GM18907 (cell line): ENCODE data around the gene TCP11L2.

ENCODE experiments used
- ATAC-seq: cut with Tn5 transposase; IDR thresholded peaks from one replicate; pipeline ENCODE4 v1.9.1; 2021; ENCODE audit warnings: mild to moderate bottlenecking, moderate library complexity; ENCODE audit not compliant: unreplicated experiment

TCP11L2 gene

DNA sequence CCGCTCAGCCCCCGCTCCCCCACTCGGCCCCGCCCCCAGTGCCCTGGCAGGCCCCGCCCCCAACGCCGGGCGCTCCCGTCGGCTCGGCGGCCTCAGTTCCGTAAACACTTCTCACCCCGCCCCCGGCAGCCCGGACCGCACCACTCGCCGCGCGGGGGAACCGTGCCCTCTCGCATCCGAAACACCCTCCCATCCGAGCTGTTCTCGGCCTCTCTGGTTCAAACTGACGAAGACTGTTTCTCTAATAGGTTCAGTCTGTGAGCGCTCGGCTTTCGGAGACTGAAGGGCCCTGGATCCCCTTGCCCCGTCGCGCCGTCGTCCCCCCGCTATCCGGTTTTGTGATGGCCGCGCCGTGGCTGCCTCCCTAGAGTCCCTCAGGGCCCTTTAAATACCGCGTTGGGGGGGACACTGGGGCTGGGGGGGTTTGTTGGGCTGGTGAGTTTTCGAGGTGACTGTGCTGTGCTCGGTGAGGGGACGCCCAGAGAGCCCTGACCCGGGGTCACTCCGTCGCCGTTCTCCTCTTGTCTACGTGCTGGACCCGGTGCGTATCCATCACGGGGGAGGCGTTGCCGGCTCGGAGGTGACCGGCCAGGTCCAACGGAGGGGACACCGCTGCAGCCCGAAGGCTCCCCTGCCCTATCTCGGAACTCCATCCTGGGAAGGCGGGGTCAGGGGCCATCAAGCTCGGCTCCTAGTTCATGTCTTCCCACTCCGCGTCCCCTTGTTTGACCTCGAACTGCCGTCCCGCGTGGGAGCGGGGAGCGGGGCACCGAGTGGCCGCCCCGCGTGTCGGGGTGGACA, at the start of gene TCP11L2:
TSS of gene TCP11L2 (plus strand) at position 333 of the 801 bp plus-strand sequence. CDS start 8,343 bp downstream, outside the sequence.
- peak; percentile 80 for ATAC-seq

DNA sequence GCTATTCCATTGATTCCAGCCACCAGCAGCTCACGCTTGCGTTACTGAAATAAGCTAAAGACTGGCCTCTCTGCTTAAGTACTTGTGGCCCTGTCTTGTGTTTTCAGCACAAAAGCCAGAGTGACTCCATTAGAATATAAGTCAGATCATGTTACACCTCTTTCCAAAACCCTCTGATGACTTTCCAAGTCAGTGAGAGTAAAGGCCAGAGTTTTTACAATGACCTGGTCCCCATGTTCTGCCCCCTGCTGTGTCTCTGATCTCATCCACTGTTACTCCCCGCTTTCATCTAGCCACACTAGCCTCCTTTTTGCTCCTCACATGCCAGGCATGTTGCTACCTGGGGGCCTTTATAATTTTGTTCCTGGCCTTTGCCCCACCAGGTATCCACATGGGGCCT, 47.8 kb upstream of the TCP11L2 start:
- no peak for ATAC-seq

- ATAC-seq: no peak
Measured at GRCh38 chr12:106255493-106255892, 47.0 kb upstream of the TCP11L2 start.

- ATAC-seq: no peak
Measured at GRCh38 chr12:106255952-106256351, 46.6 kb upstream of the TCP11L2 start.

- no peak for ATAC-seq
Measured at GRCh38 chr12:106256524-106256923, 46.0 kb upstream of the TCP11L2 start.

DNA sequence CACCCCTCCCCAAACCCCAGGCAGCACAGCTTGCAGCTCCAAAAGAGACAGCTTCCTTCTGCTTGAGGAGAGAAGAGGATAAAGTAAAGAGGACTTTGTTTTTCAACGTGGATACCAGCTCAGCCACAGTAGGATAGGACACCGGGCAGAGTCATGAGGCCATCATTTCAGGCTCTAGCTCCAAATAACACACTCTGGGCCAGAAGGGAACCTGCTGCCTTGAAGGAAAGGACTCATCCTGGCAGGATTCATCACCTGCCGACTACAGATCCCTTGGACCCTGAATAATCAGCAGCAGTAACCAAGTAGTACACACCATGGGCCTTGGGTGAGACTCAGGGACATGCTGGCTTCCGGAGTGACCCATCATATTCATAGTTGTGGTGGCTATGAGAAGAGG, 44.3 kb upstream of the TCP11L2 start:
- ATAC-seq: no peak

GRCh38 chr12:106258935-106259334, 43.6 kb upstream of the TCP11L2 start:
- no peak for ATAC-seq

DNA sequence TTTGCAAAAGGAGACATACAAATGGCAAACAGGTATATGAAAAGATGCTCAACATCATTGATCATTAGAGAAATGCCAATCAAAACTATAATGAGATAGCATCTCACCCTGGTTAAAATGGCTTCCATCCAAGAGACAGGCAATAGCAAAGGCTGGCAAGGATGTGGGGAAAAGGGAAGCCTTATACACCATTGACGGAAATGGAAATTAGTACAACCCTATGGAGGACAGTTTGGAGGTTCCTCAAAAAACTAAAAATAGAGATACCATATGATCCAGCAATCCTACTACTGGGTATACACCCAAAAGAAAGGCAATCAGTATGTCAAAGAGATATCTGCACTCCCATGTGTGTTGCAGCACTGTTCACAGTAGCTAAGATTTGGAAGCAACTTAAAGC, 37.4 kb upstream of the TCP11L2 start:
- ATAC-seq: no peak

GRCh38 chr12:106267535-106267934, 35.0 kb upstream of the TCP11L2 start:
- no peak for ATAC-seq

DNA sequence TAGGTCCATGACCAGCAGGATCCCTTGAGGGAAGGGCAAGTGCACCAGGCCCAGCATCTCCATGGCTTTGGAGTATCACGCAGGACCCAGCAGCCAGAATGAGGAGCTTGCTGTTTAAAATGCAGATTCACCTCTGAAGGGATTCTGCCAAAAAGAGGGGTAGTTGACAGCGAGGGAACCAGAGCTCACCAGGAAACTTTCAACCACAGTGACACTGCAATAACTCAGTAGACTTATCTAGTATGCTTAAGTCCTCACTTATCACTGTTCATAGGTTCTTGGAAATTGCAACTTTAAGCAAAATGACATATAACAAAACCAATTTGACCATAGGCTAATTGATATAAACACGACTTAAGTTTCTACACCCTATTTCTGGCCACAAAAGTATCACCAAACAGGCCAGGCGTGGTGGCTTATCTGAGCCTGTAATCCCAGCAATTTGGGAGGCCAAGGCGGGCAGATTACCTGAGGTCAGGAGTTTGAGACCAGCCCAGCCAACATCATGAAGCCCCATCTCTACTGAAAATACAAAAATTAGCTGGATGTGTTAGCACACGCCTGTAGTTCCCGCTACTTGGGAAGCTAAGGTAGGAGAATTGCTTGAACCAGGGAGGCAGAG, 33.3 kb upstream of the TCP11L2 start:
- ATAC-seq: no peak

GRCh38 chr12:106271575-106272505, 30.7 kb upstream of the TCP11L2 start:
- no peak for ATAC-seq

- ATAC-seq: no peak
Measured at GRCh38 chr12:106273491-106273890, 29.0 kb upstream of the TCP11L2 start.

GRCh38 chr12:106274012-106274411, 28.5 kb upstream of the TCP11L2 start:
- no peak for ATAC-seq

GRCh38 chr12:106274575-106275121, 27.9 kb upstream of the TCP11L2 start:
- ATAC-seq: no peak

- no peak for ATAC-seq
Measured at GRCh38 chr12:106275458-106275857, 27.1 kb upstream of the TCP11L2 start.

GRCh38 chr12:106276032-106276740, 26.3 kb upstream of the TCP11L2 start:
- ATAC-seq: peak; percentile 88

- ATAC-seq: no peak
Measured at GRCh38 chr12:106280106-106280505, 22.4 kb upstream of the TCP11L2 start.

DNA sequence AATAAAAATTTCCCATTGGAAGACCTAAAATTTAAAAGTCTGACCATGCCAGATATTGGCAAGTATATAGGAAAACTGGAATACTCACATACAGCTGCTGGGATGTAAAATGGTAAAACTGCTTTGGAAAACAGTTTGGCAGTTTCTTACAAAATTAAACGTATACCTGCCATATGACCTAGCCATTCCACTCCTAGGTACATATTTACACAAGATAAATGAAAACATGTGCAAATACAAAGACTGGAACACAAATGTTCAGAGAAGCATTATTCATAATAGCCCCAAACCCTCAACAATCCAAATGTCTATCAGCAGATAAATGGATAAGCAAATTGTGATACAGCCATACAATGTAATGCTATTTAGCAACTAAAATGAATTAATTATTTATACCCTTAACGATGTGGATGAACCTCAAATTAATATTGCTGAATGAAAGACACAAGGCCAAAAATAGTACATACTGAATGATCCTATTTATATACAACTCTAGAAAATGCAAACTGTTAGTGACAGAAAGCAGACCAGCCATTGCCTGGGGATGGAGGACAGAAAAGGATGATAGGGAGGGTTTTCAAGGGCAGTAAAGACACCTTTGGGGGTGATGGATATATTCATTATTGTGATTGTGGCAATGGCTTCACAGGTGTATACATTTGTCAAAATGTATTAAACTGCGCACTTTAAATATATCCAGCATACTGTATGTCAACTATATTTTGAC, 21.3 kb upstream of the TCP11L2 start:
- no peak for ATAC-seq

DNA sequence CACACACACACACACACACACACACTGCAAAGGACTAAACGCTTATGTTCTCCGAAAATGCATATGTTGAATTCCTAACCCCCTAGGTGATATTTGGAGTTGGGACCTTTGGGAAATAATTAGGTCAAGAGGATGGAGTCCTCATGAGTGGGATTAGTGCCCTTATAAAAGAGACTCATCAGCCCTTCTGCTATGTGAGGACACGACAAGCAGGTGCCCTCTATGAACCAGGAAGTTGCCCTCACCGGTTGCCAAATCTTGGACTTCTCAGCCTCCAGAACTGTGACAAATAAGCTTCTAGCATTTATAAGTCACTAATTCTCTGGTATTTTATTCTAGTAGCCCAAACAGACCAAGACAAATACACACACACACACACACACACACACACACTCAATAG, 20.7 kb upstream of the TCP11L2 start:
- no peak for ATAC-seq
